NCI-H187 treated with DMSO at 0.1 percent for 48 hours (cell line): ENCODE data around the gene TAF12.
"Not testable (repeated sequence)": the region's sequence is repeated elsewhere in the genome, so short reads cannot be mapped to it uniquely, and the experiment has no call there.

Experiments used
- DNase-seq: peaks from one replicate; lab custom pipeline; 2025; lab: John Stamatoyannopoulos, UW

Gene TAF12

GRCh38 chr1:28642847-28643635, at the start of gene TAF12:
TAF12 (minus strand) TSS chr1:28643067; CDS start chr1:28622081, 20,986 bp downstream.
- DNase-seq, result peak; percentile 51

GRCh38 chr1:28691627-28692026, 48.8 kb upstream of the TAF12 start:
- DNase-seq, result not testable (repeated sequence)

- DNase-seq, result no peak
These were observed 42.1 kb upstream of the TAF12 start for GRCh38 chr1:28684937-28685336.

- DNase-seq, result no peak
These were observed 40.0 kb upstream of the TAF12 start for GRCh38 chr1:28682840-28683239.

GRCh38 chr1:28680151-28680550, 37.3 kb upstream of the TAF12 start:
- DNase-seq, result no peak

- DNase-seq, result no peak
These were observed 33.0 kb upstream of the TAF12 start for GRCh38 chr1:28675924-28676257.

- DNase-seq, result not testable (repeated sequence)
These were observed 30.1 kb upstream of the TAF12 start for GRCh38 chr1:28672971-28673370.

GRCh38 chr1:28671254-28671780, 28.4 kb upstream of the TAF12 start:
- DNase-seq, result no peak

- DNase-seq, result no peak
These were observed 26.3 kb upstream of the TAF12 start for GRCh38 chr1:28668956-28669723.

- DNase-seq, result peak; percentile 40
These were observed 25.5 kb upstream of the TAF12 start, which contains the start of gene GMEB1 for GRCh38 chr1:28668191-28668955. GMEB1 (plus strand) TSS chr1:28668784; CDS start chr1:28683613, 14,829 bp downstream.

- DNase-seq, result no peak
These were observed 23.9 kb upstream of the TAF12 start for GRCh38 chr1:28666806-28667205.

- DNase-seq, result no peak
These were observed 21.1 kb upstream of the TAF12 start for GRCh38 chr1:28663871-28664470.

- no peak for DNase-seq
These were observed 13.5 kb upstream of the TAF12 start for GRCh38 chr1:28656335-28656734.

GRCh38 chr1:28655448-28656311, 12.8 kb upstream of the TAF12 start:
- not testable (repeated sequence) for DNase-seq

- DNase-seq, result not testable (repeated sequence)
These were observed 11.0 kb upstream of the TAF12 start for GRCh38 chr1:28653870-28654269.

GRCh38 chr1:28653063-28653462, 10.2 kb upstream of the TAF12 start:
- not testable (repeated sequence) for DNase-seq

- peak; percentile 85 for DNase-seq
These were observed 5.8 kb upstream of the TAF12 start, which contains the start of gene RNU11 for GRCh38 chr1:28648474-28649198. RNU11 (plus strand) TSS chr1:28648600.

GRCh38 chr1:28648008-28648473, 5.2 kb upstream of the TAF12 start:
- peak; percentile 78 for DNase-seq

- DNase-seq, result no peak
These were observed 3.2 kb upstream of the TAF12 start for GRCh38 chr1:28646040-28646439.

- DNase-seq, result not testable (repeated sequence)
These were observed 2.5 kb upstream of the TAF12 start for GRCh38 chr1:28645406-28645805.
